Fibroblast of the conjunctiva (primary cell): ENCODE measurements around the gene ASRGL1.
"Not testable (repeated sequence)": the region's sequence is repeated elsewhere in the genome, so short reads cannot be mapped to it uniquely, and the experiment has no call there.

Experiments used
- DNase-seq: peaks from one replicate; pipeline ENCODE4 v3.0.0-alpha.2; 2010; ENCODE audit warnings: low read depth

ASRGL1 gene

GRCh38 chr11:62352355-62353336 is 15.4 kb downstream of the ASRGL1 start:
- DNase-seq = no peak

GRCh38 chr11:62353841-62354240 is 16.6 kb downstream of the ASRGL1 start:
- DNase-seq = no peak

- DNase-seq = no peak
Observed at GRCh38 chr11:62358273-62358672, 21.0 kb downstream of the ASRGL1 start.

- DNase-seq = no peak
Observed at GRCh38 chr11:62359475-62359874, 22.2 kb downstream of the ASRGL1 start.

GRCh38 chr11:62360685-62361084 is 23.4 kb downstream of the ASRGL1 start:
- DNase-seq = no peak

- not testable (repeated sequence) for DNase-seq
Observed at GRCh38 chr11:62368861-62369477, 31.7 kb downstream of the ASRGL1 start.

- no peak for DNase-seq
Observed at GRCh38 chr11:62370743-62371440, 33.6 kb downstream of the ASRGL1 start.

GRCh38 chr11:62372871-62373270 is 35.6 kb downstream of the ASRGL1 start:
- DNase-seq = no peak

GRCh38 chr11:62373464-62374119 is 36.3 kb downstream of the ASRGL1 start:
- DNase-seq = no peak

- no peak for DNase-seq
Observed at GRCh38 chr11:62374801-62375200, 37.6 kb downstream of the ASRGL1 start.

- peak; percentile 30 for DNase-seq
Observed at GRCh38 chr11:62378459-62379063, 41.3 kb downstream of the ASRGL1 start.

GRCh38 chr11:62379586-62379985 is 42.3 kb downstream of the ASRGL1 start:
- DNase-seq = not testable (repeated sequence)

GRCh38 chr11:62380821-62381245 is 43.6 kb downstream of the ASRGL1 start:
- DNase-seq = peak; percentile 48

GRCh38 chr11:62383822-62384221 is 46.6 kb downstream of the ASRGL1 start:
- DNase-seq = no peak

- not testable (repeated sequence) for DNase-seq
Observed at GRCh38 chr11:62386083-62386482, 48.8 kb downstream of the ASRGL1 start.

GRCh38 chr11:62387381-62387780 is 50.1 kb downstream of the ASRGL1 start:
- DNase-seq = no peak

- DNase-seq = no peak
Observed at GRCh38 chr11:62388999-62389398, 51.8 kb downstream of the ASRGL1 start.

- DNase-seq = no peak
Observed at GRCh38 chr11:62390237-62390636, 53.0 kb downstream of the ASRGL1 start.

GRCh38 chr11:62390722-62391121 is 53.5 kb downstream of the ASRGL1 start:
- no peak for DNase-seq

- DNase-seq = no peak
Observed at GRCh38 chr11:62391642-62392425, 54.6 kb downstream of the ASRGL1 start.

- no peak for DNase-seq
Observed at GRCh38 chr11:62392506-62392905, 55.3 kb downstream of the ASRGL1 start.
